ENCODE data around the gene KBTBD2.
"Not testable (repeated sequence)": the region's sequence is repeated elsewhere in the genome, so short reads cannot be mapped to it uniquely, and the experiment has no call there.

KBTBD2 gene

GRCh38 chr7:32891043-32891799 is at the start of gene KBTBD2:
KBTBD2 (minus strand) TSS chr7:32891760; CDS start chr7:32879604, 12,156 bp downstream.
- no peak for TF ChIP-seq ZNF274 (IDR thresholded peaks at IDR 0.05; ENCODE audit: low read depth, low read length)
- peak within 1 kb of the TSS; percentile 99 for H3K4me3 ChIP-seq (ENCODE audit: low read length)

DNA sequence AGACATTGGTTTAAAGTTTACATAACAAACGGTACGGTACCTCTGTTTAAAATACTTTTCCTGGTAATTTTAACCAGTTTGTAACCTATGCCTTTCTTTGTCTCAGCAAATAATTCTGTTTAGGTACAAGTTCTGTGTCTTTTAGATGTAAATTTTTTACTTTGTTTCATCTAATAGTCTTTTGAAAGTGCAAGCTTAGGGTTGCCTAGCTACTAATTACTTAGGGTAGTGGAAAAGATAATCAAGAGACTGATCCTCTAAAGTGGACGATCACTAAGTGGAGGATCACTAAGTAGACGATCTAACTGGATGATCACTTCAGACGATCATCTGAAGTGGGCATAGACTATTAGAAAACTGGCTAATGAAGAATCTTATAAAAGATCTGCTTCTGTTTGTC is 49.6 kb upstream of the KBTBD2 start:
- H3K4me3 ChIP-seq (ENCODE audit: low read length): no peak overlapping the region; the same call in 1 of the 2 replicates
- no peak for TF ChIP-seq ZNF274 (IDR thresholded peaks at IDR 0.05; ENCODE audit: low read depth, low read length)

- TF ChIP-seq ZNF274 (IDR thresholded peaks at IDR 0.05; ENCODE audit: low read depth, low read length): no peak
- no peak overlapping the region for H3K4me3 ChIP-seq (ENCODE audit: low read length)
Observed at GRCh38 chr7:32937344-32938174, 46.0 kb upstream of the KBTBD2 start.

DNA sequence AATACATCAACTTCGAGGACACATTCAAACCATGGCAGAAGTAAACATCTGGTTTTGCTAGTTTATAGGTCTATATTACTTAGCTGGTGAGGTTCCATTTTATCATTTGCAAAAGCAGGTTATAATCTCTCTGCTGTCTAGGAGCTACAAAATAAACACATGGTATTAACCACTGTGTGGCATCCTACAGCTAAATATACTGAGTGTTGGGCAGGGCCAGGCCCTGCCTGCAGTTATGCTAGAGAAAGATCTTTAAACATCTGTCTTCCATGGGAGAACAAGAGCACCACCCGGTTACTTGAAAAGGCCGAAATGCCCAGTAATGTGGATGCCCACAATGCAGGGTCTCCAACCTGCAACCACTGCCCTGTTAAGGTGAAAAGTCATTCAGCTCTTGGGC is 45.1 kb upstream of the KBTBD2 start:
- TF ChIP-seq ZNF274 (IDR thresholded peaks at IDR 0.05; ENCODE audit: low read depth, low read length): no peak
- no peak overlapping the region for H3K4me3 ChIP-seq (ENCODE audit: low read length)

DNA sequence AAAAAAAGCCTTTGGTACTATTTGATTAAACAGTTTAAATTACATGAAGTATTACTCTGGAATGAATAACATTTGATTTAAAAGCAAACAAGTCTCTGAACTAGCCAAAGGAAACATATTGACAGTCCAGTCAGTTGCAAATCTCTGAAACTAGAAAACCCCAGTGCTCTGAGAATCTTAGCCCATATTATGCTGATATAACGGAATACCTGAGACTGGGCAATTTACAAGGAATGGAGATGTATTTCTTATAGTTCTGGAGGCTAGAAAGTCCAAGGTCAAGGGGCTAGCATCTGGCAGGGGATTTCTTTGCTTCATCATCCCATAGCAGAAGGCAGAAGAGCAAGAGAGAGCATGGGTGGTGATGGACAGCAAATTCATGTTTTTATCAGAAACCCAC is 44.0 kb upstream of the KBTBD2 start:
- TF ChIP-seq ZNF274 (IDR thresholded peaks at IDR 0.05; ENCODE audit: low read depth, low read length): no peak
- no peak overlapping the region for H3K4me3 ChIP-seq (ENCODE audit: low read length)

- TF ChIP-seq ZNF274 (IDR thresholded peaks at IDR 0.05; ENCODE audit: low read depth, low read length): no peak
- no peak overlapping the region for H3K4me3 ChIP-seq (ENCODE audit: low read length)
Observed at GRCh38 chr7:32930378-32930777, 38.8 kb upstream of the KBTBD2 start.

GRCh38 chr7:32929430-32930143 is 38.0 kb upstream of the KBTBD2 start:
- TF ChIP-seq ZNF274 (IDR thresholded peaks at IDR 0.05; ENCODE audit: low read depth, low read length): no peak
- H3K4me3 ChIP-seq (ENCODE audit: low read length): no peak overlapping the region

- no peak overlapping the region for H3K4me3 ChIP-seq (ENCODE audit: low read length)
- no peak for TF ChIP-seq ZNF274 (IDR thresholded peaks at IDR 0.05; ENCODE audit: low read depth, low read length)
Observed at GRCh38 chr7:32928785-32929298, 37.3 kb upstream of the KBTBD2 start.

DNA sequence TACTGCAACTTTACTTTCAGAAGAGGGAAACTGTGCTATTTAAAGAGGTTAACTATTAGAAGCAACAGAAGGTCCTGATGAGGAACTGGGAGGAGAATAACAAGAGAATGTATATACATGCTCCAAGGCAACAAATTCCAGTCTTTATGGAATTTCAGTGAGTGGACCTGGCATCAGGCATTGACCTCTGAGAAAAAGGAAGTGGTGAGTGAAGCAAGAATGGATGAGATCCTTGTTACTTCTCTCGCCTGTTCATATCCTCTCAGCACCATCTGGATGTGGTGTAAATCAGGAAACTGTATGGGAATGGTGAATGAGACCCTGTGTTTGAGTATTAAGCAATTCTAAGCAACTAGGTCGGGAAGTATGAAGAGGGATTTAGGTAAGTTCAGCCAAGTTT is 30.3 kb upstream of the KBTBD2 start:
- TF ChIP-seq ZNF274 (IDR thresholded peaks at IDR 0.05; ENCODE audit: low read depth, low read length): no peak

GRCh38 chr7:32916994-32917393 is 25.4 kb upstream of the KBTBD2 start:
- not testable (repeated sequence) for H3K4me3 ChIP-seq (ENCODE audit: low read length)

More for the DNA sequence above, 30.3 kb upstream of the KBTBD2 start:
- no peak overlapping the region for H3K4me3 ChIP-seq (ENCODE audit: low read length)

DNA sequence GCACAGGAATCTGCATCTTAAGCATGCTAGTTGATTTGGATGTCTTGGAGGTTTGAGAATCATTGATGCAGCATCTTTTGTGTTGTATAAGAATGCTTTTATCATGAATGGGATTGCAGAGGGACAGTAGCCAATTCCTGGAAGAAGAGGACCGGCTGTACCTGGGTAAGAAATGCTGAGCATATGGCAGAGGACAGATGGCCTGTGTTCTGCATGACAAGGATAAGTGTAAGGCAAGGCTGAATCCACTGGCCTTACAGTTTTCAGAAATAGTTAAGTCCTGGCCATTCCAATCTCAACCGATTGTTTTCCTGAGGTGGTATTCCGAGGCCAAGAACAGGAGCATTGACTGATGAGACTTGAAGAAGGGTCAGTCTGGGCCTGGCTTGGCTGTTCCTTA is 24.4 kb upstream of the KBTBD2 start:
- H3K4me3 ChIP-seq (ENCODE audit: low read length): no peak overlapping the region
- TF ChIP-seq ZNF274 (IDR thresholded peaks at IDR 0.05; ENCODE audit: low read depth, low read length): no peak

GRCh38 chr7:32915041-32915536 is 23.5 kb upstream of the KBTBD2 start:
- TF ChIP-seq ZNF274 (IDR thresholded peaks at IDR 0.05; ENCODE audit: low read depth, low read length): no peak
- no peak overlapping the region for H3K4me3 ChIP-seq (ENCODE audit: low read length)

GRCh38 chr7:32914184-32914583 is 22.6 kb upstream of the KBTBD2 start:
- H3K4me3 ChIP-seq (ENCODE audit: low read length): no peak overlapping the region
- TF ChIP-seq ZNF274 (IDR thresholded peaks at IDR 0.05; ENCODE audit: low read depth, low read length): no peak

DNA sequence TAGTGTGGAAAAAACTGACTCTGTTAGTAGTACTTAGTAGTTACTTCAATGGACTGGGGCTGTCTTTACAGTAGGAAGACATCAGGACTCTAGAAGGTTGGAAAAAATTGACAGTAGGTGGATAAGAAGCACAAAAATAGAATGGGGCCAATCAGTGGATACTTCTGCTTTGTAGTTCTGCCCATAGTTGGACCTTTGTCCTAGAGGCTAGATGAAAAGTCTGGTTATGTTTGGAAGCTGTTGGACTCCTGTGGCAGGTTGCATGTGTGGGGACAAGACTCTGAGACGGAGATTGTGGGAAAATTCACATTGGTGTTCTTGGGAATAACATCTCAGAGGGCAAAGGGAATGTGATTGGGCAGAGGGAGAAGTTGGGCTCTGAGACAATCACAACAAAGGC is 18.6 kb upstream of the KBTBD2 start:
- TF ChIP-seq ZNF274 (IDR thresholded peaks at IDR 0.05; ENCODE audit: low read depth, low read length): no peak
- no peak overlapping the region for H3K4me3 ChIP-seq (ENCODE audit: low read length)

Measured in GM08714 (cell line).